ENCODE measurements around the gene ISYNA1. TPM values are rescaled to one million over a fixed set of nuclear protein-coding genes. Genes with fewer than 3 reads are reported as not detected.

The ISYNA1 gene
- total RNA-seq, 2 experiments from 2014 or later: 48.6 to 54.9 TPM

- ATAC-seq: no peak
- Mint-ChIP-seq H3K27ac (no peak overlapping the region), H3K9me3 (no peaks in the 10 kb centered on the region), H3K27me3 (no peaks in the 10 kb centered on the region), H3K4me3 (no peak overlapping the region), H3K4me1 (ENCODE audit: low read depth) (peaks cover 4% of the 10 kb centered on the region), H3K36me3 (ENCODE audit: low read depth) (peaks cover 9% of the 10 kb centered on the region)
- intact Hi-C loops (cut with micrococcal nuclease): no loop called here
- POLR2A ChIA-PET: interaction anchor here (0.9 kb wide), 1 partner anchor 9 kb away, joined by 3 read pairs; no protein-coding TSS in a partner anchor
- no peak for DNase-seq
- TF ChIP-seq, protein P1, sequence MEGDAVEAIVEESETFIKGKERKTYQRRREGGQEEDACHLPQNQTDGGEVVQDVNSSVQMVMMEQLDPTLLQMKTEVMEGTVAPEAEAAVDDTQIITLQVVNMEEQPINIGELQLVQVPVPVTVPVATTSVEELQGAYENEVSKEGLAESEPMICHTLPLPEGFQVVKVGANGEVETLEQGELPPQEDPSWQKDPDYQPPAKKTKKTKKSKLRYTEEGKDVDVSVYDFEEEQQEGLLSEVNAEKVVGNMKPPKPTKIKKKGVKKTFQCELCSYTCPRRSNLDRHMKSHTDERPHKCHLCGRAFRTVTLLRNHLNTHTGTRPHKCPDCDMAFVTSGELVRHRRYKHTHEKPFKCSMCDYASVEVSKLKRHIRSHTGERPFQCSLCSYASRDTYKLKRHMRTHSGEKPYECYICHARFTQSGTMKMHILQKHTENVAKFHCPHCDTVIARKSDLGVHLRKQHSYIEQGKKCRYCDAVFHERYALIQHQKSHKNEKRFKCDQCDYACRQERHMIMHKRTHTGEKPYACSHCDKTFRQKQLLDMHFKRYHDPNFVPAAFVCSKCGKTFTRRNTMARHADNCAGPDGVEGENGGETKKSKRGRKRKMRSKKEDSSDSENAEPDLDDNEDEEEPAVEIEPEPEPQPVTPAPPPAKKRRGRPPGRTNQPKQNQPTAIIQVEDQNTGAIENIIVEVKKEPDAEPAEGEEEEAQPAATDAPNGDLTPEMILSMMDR (IDR thresholded peaks at IDR 0.05): no peak
- CTCF ChIA-PET: interaction anchor here (1.2 to 4.4 kb wide), 7 partner anchors 10 to 139 kb away, joined by 3 to 23 read pairs (median 12); partner anchors contain the start of gene REX1BD
Observed at GRCh38 chr19:18449552-18449951, 11.6 kb upstream of the ISYNA1 start.

DNA sequence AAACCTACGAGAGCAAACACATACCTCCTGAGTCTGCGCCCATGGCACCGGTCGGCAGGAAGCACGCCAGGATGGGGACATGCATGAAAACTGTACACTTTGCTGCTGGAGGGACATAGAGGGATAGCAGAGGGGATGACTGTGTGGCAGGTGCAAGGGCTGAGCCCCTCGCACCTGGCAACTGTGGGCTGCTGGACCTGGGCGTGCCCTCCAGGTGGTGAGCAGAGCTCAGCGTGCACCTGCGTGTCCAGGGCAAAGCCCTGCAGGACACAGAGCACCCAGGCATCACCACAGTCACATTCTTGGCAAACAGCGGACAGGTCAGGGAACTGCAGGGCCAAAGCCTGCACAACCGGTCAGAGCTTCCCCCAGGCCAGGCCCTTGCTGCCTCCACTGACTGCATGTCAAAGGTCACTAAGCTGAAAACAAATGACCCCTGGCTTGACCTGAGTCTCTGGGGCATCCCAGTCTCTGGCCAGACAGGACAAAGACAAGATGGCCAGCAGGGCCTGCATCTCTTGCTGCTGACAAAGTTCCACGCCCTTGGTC, 9.0 kb upstream of the ISYNA1 start:
- Mint-ChIP-seq H3K36me3 (ENCODE audit: low read depth) (peaks cover 17% of the 10 kb centered on the region), H3K9me3 (peaks cover 3% of the 10 kb centered on the region), H3K27me3 (no peaks in the 10 kb centered on the region), H3K27ac (no peak overlapping the region), H3K4me1 (ENCODE audit: low read depth) (peaks cover 16% of the 10 kb centered on the region), H3K4me3 (no peak overlapping the region)
- TF ChIP-seq, protein P1 (IDR thresholded peaks at IDR 0.05): no peak
- POLR2A ChIA-PET: interaction anchor here (1.5 kb wide), 1 partner anchor 15 kb away, joined by 3 read pairs; no protein-coding TSS in a partner anchor
- CTCF ChIA-PET: interaction anchor here (0.6 to 4.4 kb wide), 3 partner anchors 15 to 430 kb away, joined by 3 to 20 read pairs (median 6); no protein-coding TSS in a partner anchor
- intact Hi-C loops (cut with micrococcal nuclease): no loop called here
- no peak for DNase-seq
- ATAC-seq: no peak

DNA sequence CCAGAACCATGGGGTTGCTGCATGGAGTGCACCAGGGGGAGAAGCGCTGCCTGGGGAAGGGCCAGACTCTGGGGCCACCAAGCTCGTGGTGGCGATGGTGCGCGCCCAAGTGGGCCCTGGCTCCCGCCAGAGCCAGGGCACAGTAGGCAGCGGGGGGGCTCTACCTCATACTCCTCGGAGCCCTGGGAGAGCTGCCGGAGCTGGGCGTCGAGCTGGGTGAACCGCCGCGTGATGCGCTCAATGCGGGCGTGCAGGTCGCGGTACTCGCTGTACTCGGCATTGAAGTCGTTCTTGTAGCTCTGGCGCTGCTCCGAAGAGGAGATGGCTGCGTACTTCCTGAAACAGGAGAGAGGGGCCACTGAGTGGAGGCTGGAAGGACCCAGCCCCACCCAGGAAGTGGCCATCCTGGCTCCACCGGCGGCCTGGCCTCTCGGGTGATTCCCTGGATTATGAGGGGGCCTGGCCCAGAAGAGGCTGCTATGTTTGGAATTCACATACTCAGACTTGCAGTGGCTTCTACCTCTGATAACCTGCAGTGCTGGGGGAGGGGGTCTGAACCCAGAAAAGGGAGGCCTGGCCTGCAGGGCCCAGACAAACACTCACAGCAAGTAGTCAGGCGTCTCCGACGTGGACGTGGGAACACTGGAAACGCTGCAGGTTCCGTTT, 8.3 kb upstream of the ISYNA1 start:
- Mint-ChIP-seq H3K4me3 (no peak overlapping the region), H3K4me1 (ENCODE audit: low read depth) (peaks cover 21% of the 10 kb centered on the region), H3K27ac (no peak overlapping the region), H3K27me3 (no peaks in the 10 kb centered on the region), H3K9me3 (peaks cover 3% of the 10 kb centered on the region), H3K36me3 (ENCODE audit: low read depth) (peaks cover 17% of the 10 kb centered on the region)
- CTCF ChIA-PET: interaction anchor here (2.1 to 4.4 kb wide), 2 partner anchors 16 to 23 kb away, joined by 6 to 20 read pairs; no protein-coding TSS in a partner anchor
- POLR2A ChIA-PET: interaction anchor here (1.5 kb wide), 1 partner anchor 16 kb away, joined by 3 read pairs; no protein-coding TSS in a partner anchor
- DNase-seq (no peak), ATAC-seq (no peak)
- intact Hi-C loops (cut with micrococcal nuclease): no loop called here
- TF ChIP-seq, protein P1 (IDR thresholded peaks at IDR 0.05): no peak

DNA sequence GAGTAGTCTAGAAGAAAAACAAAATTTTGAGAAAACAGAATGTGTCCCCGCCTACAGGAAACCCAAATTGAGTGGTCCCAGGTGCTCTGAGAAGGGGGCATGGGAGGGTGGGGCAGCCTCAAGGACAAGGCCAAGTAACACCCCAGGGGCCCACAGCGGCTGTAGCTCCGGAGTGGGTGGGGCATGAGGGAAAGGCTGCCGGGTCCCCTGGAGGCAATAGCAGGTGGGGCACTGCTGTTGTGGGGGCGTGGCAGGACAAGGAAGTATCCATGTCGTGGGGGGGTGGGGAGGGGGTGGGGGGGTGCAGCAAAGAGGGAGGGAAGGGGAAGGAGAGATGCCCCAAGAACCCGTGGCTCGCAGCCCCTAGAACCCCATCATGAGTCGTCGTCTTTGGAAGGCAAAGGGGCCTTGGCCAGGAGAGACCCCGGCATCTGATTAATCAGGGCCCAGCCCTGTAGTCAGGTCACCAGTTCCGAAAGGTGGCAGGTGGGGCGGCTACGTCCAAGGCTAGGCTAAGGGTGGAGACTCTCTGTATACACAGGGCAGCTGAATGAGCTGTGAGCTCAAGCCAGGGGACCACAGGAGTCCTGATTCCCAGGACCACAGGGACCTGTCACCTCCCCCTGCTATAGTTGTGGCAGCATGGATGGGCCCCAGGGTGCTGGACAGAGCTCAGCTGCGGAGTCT, 7.5 kb upstream of the ISYNA1 start:
- POLR2A ChIA-PET: interaction anchor here (1.5 kb wide), 1 partner anchor 17 kb away, joined by 3 read pairs; no protein-coding TSS in a partner anchor
- TF ChIP-seq, protein P1 (IDR thresholded peaks at IDR 0.05): no peak
- Mint-ChIP-seq H3K4me1 (ENCODE audit: low read depth) (peaks cover 21% of the 10 kb centered on the region), H3K36me3 (ENCODE audit: low read depth) (peaks cover 14% of the 10 kb centered on the region), H3K27ac (no peak overlapping the region), H3K4me3 (no peak overlapping the region), H3K9me3 (peaks cover 3% of the 10 kb centered on the region), H3K27me3 (no peaks in the 10 kb centered on the region)
- ATAC-seq (no peak), DNase-seq (no peak)
- intact Hi-C loops (cut with micrococcal nuclease): no loop called here
- CTCF ChIA-PET: interaction anchor here (4.4 kb wide), 1 partner anchor 17 kb away, joined by 20 read pairs; no protein-coding TSS in a partner anchor
